Measurements from ENCODE around the gene NCAM2. TPM values are rescaled to one million over a fixed set of nuclear protein-coding genes. Genes with fewer than 3 reads are reported as not detected.

The NCAM2 gene
- total RNA-seq, 2 donors from 2014 or later, result not detected

DNA sequence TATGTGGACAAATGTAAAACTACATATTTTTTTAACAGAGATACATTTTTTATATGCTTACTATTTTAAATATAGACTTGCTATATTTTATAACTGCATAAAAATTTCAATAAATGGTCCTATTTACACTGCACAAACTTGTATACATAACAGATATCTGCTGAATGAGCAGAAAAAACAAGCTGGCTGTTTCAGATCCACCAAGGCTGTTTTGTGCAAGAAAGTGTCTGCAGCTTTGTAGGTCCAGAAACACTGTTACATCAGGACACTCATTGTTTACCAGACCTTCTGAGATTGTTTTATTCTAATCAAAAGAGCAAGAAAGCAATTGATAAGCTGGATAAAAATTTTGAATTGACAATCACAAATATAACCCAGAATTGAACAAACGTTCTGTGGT lies 99.3 kb downstream of the NCAM2 start:
- Mint-ChIP-seq H3K4me3 (no peak overlapping the region), H3K36me3 (no peaks in the 10 kb centered on the region), H3K27me3 (no peaks in the 10 kb centered on the region), H3K9me3 (peaks cover 3% of the 10 kb centered on the region), H3K4me1 (ENCODE audit: low read depth in 2 of 2) (no peaks in the 10 kb centered on the region), H3K27ac (no peak overlapping the region)
- ATAC-seq, result no peak
- no peak for DNase-seq (ENCODE audit: low spot score)

DNA sequence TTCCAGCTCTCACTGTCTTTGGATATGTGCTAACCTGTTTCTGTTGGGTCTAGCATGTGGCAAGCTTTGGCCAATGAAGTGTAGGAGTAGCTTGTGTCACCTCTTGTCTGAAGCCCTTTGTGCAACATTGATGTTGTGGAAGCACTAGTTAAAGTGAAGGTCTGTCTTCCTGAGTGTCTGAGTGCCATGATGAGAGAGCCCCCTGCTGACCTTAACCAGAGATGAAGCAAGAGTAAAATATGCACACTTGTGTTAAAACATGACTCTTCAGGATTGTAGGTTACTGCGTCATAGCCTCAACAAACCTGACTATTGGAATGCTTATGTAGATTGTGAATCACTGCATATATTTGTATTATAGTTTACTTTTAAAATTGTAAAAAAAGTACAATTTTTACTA lies 103.7 kb downstream of the NCAM2 start:
- no peak for ATAC-seq
- no peak for DNase-seq (ENCODE audit: low spot score)
- Mint-ChIP-seq H3K4me3 (no peak overlapping the region), H3K9me3 (peaks cover 3% of the 10 kb centered on the region), H3K36me3 (no peaks in the 10 kb centered on the region), H3K27ac (no peak overlapping the region), H3K4me1 (ENCODE audit: low read depth in 2 of 2) (no peaks in the 10 kb centered on the region), H3K27me3 (no peaks in the 10 kb centered on the region)

DNA sequence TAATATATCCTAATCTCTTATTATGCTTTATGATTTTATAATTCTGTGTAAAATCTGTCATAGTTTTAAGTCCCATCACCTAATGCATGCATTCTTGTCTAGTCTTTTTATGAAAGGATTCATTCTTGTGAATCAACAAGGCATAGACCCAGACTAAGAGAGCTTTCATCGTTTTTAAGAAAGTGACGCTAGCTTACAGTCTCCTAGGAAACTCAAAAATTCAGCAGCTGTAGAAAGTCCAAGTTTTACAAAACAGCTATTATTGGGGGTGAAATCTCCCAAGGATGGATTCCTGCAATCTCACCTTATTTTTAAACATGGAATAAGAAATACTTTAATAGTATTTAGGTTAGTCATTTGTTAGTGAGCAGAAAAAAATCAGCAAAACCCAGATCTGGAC lies 104.7 kb downstream of the NCAM2 start:
- Mint-ChIP-seq H3K27me3 (no peaks in the 10 kb centered on the region), H3K27ac (no peak overlapping the region), H3K4me1 (ENCODE audit: low read depth in 2 of 2) (no peaks in the 10 kb centered on the region), H3K4me3 (no peak overlapping the region), H3K36me3 (no peaks in the 10 kb centered on the region), H3K9me3 (peaks cover 3% of the 10 kb centered on the region)
- DNase-seq (ENCODE audit: low spot score) (no peak), ATAC-seq (no peak)

DNA sequence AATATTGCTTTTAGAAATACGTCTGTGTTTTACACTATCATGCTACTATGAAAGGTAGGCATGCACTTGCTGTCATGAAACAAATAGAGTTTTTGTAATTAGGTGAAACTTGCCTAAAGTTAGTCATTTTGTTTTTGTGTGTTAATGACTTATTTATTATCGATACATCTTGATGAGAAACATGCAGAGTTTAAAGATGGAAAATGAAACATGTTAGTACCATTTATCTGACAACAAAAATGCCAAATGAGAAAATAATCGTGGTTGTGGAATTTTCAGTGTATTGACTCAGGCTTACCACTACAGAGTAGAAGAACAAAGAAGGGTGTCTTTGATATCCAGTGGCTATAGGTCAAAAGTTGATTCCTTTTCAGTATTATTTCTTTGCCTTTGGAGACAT lies 105.5 kb downstream of the NCAM2 start:
- ATAC-seq (no peak), DNase-seq (ENCODE audit: low spot score) (no peak)
- Mint-ChIP-seq H3K4me3 (no peak overlapping the region), H3K27ac (no peak overlapping the region), H3K27me3 (no peaks in the 10 kb centered on the region), H3K9me3 (peaks cover 3% of the 10 kb centered on the region), H3K4me1 (ENCODE audit: low read depth in 2 of 2) (no peaks in the 10 kb centered on the region), H3K36me3 (no peaks in the 10 kb centered on the region)

DNA sequence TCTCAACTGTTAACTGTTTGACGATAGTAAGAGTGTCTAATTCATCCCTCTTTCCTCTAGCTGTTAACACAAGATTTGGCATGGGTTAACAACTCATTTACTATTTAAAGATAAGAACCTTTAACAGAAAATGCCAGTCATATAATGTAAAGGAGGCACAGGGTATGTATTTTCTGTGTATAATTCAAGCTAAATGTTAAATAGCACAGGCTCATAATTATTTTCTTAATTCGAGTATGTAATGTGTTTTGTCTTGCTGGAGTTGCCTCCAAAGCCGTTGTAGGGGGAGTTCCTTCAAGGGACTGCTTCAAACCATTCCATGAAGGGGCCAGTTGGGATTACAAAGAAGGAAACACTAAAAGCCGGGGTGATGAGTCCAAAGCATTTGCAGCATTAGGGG lies 111.5 kb downstream of the NCAM2 start:
- Mint-ChIP-seq H3K27ac (no peak overlapping the region), H3K36me3 (no peaks in the 10 kb centered on the region), H3K9me3 (peaks cover 4% of the 10 kb centered on the region), H3K4me3 (no peak overlapping the region), H3K4me1 (ENCODE audit: low read depth in 2 of 2) (no peaks in the 10 kb centered on the region), H3K27me3 (no peaks in the 10 kb centered on the region)
- ATAC-seq (no peak), DNase-seq (ENCODE audit: low spot score) (no peak)

DNA sequence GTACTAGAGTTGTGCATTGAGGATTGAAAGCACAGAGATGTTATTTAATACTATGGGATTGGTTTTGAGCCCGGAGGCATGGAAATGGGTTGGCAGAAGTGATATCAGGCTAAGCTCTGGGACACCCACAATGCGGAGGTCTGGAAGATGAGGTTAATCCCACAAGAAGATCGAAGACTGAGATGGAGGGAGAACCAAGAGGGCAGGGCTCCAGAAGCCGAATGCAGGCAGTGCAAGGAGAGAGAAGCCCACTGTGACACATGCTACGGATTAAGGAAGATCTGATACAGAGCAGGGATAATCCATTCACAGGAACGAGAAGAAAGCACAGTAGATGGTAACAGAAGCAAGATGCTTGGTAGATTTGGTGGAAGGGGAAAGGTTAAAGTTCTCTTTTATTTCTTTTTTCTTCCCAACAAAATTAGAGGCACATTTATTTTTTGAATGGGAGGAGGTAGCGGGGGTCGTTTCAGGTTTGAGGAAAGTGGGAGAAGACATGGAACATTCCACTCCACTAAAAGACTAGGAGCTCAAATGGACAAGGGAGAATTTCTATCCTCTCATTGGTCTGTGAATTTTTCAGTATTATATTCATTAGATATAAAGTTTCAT lies 113.2 kb downstream of the NCAM2 start:
- H3K4me1 Mint-ChIP-seq (ENCODE audit: low read depth in 2 of 2), result no peaks in the 10 kb centered on the region
- ATAC-seq (no peak), DNase-seq (ENCODE audit: low spot score) (no peak)
- H3K4me3 Mint-ChIP-seq, result no peak overlapping the region
- H3K27ac Mint-ChIP-seq, result no peak overlapping the region
- H3K27me3 Mint-ChIP-seq, result no peaks in the 10 kb centered on the region
- no peaks in the 10 kb centered on the region for H3K36me3 Mint-ChIP-seq
- H3K9me3 Mint-ChIP-seq, result peaks cover 9% of the 10 kb centered on the region

DNA sequence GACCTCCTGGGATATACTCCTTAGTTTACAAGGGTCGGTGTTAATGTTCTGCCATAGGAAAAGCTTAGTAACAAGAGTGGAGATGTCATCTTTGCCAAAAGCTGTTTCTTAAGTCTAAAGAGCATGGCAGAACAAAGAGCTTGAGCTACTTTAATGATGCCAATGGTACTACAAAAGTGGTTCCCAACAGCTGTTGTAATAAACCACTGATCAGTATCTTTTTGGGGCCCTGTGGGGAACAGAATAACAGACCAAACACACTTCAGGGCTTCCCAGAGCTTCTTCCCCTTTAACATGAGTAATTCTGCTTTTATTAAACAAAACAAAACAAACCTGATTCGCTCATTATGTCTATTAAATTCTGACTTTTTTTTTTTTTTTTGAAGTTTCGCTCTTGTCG lies 116.3 kb downstream of the NCAM2 start:
- no peak for ATAC-seq
- no peaks in the 10 kb centered on the region for H3K27me3 Mint-ChIP-seq
- H3K9me3 Mint-ChIP-seq, result peaks cover 13% of the 10 kb centered on the region
- no peak overlapping the region for H3K27ac Mint-ChIP-seq
- DNase-seq (ENCODE audit: low spot score), result no peak
- no peaks in the 10 kb centered on the region for H3K36me3 Mint-ChIP-seq
- H3K4me3 Mint-ChIP-seq, result no peak overlapping the region
- no peaks in the 10 kb centered on the region for H3K4me1 Mint-ChIP-seq (ENCODE audit: low read depth in 2 of 2)

DNA sequence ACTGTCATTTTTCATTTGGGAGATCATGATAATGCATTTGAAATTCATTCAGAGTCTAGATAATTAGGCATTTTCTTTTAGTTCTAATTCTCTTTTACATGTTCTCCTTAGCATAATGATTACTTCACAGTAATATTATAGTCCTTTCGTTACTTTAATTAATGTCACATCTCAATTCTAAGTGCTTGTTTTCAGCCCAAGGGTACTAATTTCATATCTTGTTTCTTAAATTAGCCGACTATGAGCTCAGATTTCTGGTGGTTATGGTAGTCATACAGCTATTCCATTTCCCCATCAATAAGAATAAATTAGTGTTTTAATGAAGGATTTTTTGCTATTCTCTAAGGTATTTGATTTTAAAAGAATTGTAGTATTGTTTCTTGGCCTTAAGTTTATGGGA lies 120.9 kb downstream of the NCAM2 start:
- no peak for DNase-seq (ENCODE audit: low spot score)
- no peak for ATAC-seq
- no peaks in the 10 kb centered on the region for H3K27me3 Mint-ChIP-seq
- peaks cover 5% of the 10 kb centered on the region for H3K36me3 Mint-ChIP-seq
- H3K9me3 Mint-ChIP-seq, result peaks cover 16% of the 10 kb centered on the region
- no peak overlapping the region for H3K4me3 Mint-ChIP-seq
- H3K4me1 Mint-ChIP-seq (ENCODE audit: low read depth in 2 of 2), result no peaks in the 10 kb centered on the region
- H3K27ac Mint-ChIP-seq, result no peak overlapping the region

DNA sequence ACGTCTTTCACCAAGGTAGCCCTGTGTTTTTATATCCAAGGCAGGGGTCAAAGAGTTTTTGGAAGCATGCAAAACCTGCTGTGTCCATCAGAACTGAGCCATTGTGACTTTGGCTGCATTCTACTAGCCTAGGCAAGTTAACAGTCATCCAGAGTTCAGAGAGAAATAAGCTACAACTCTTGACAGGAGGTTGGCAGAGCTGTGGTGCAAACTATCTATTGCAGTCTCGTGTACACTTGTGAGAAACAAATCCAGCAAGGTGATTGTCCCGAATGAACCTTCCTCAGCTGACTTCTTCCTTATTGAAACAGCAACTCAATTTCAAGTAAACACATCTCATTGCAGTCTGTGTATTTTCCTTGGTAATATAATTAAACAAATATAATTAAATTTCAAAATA lies 124.5 kb downstream of the NCAM2 start:
- H3K27me3 Mint-ChIP-seq, result no peaks in the 10 kb centered on the region
- no peaks in the 10 kb centered on the region for H3K4me1 Mint-ChIP-seq (ENCODE audit: low read depth in 2 of 2)
- H3K27ac Mint-ChIP-seq, result no peak overlapping the region
- no peak overlapping the region for H3K4me3 Mint-ChIP-seq
- no peak for ATAC-seq
- H3K36me3 Mint-ChIP-seq, result peaks cover 5% of the 10 kb centered on the region
- peaks cover 10% of the 10 kb centered on the region for H3K9me3 Mint-ChIP-seq
- no peak for DNase-seq (ENCODE audit: low spot score)

DNA sequence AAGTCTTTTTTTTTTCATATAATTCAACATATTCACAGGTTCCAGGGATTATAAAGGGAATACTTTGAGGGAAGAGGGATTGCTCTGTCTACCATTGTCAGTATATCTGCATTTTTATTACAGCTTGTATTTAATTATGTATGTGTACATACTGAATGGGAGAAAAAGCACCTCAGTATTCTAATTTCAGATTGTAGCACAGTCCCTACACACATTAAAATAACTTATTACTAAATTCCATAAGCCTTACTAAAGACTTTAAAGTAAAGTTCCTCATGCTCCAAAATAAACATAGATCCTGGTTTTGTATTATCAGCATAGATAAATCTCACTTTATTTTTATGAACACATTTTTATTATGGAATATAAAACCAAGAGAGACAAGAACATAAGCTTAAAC lies 134.2 kb downstream of the NCAM2 start:
- H3K27me3 Mint-ChIP-seq, result no peaks in the 10 kb centered on the region
- no peak overlapping the region for H3K27ac Mint-ChIP-seq
- peaks cover 16% of the 10 kb centered on the region for H3K9me3 Mint-ChIP-seq
- DNase-seq (ENCODE audit: low spot score) (no peak), ATAC-seq (no peak)
- H3K4me3 Mint-ChIP-seq, result no peak overlapping the region
- H3K36me3 Mint-ChIP-seq, result peaks cover 7% of the 10 kb centered on the region
- peaks cover 0 to 4% of the 10 kb centered on the region in 2 donors for H3K4me1 Mint-ChIP-seq (ENCODE audit: low read depth in 2 of 2)

DNA sequence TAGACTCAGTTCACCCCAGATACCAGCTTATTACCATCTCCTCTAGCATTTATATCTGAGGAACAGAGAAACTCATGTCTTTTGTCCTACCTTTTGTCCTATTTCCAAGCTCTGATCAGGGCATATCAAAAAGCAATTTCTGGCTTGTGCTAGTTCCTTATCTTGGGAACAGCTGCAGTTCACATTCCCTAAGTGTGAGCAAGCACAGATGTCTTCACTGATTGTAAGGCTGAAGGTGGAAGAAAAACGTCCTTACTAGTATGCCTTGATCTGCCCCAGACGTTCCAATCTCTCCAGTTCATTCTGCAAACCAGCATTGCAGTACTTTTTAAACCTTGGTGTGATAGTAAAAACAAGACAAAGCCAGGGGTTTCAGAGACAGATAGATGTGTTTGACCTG lies 139.8 kb downstream of the NCAM2 start:
- Mint-ChIP-seq H3K9me3 (peaks cover 14% of the 10 kb centered on the region), H3K4me1 (ENCODE audit: low read depth in 2 of 2) (no peaks in the 10 kb centered on the region), H3K36me3 (peaks cover 7% of the 10 kb centered on the region), H3K27ac (no peak overlapping the region), H3K27me3 (no peaks in the 10 kb centered on the region), H3K4me3 (no peak overlapping the region)
- DNase-seq (ENCODE audit: low spot score), result no peak
- no peak for ATAC-seq

DNA sequence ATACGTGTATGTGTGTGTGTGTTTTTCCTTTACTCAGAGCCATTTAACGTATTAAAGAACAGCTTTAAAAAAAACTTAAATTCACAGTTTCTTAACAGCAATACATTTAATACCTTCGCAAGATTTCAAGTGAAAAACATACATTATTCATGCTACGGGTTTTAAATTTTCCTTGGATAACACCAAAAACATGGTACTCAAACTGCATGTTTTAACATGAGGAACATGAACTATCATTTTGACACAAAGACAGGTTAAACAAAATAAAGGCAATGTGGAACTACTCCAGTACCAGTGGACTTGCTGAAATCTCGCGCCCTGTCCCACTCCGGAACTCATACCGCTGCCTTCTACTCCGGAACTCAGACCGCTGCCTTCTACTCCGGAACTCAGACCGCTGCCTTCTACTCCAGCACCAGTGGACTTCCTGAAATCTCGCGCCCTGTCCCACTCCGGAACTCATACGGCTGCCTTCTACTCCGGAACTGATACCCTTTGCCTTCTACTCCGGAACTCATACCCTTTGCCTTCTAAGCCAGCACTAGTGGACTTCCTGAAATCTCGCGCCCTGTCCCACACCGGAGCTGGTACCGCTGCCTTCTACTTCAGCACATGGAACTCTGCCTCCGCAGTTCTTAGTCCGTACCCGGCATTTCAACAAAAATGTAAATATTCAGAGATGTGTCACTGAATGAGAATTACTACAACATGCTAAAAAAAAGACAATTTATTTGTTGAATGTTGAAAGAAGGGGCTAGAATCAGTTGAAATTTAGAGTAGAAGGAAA lies 148.6 kb downstream of the NCAM2 start:
- no peak overlapping the region for H3K4me3 Mint-ChIP-seq
- no peak overlapping the region for H3K27ac Mint-ChIP-seq
- no peaks in the 10 kb centered on the region for H3K9me3 Mint-ChIP-seq
- no peaks in the 10 kb centered on the region for H3K36me3 Mint-ChIP-seq
- ATAC-seq (no peak), DNase-seq (ENCODE audit: low spot score) (no peak)
- H3K4me1 Mint-ChIP-seq (ENCODE audit: low read depth in 2 of 2), result no peaks in the 10 kb centered on the region
- no peaks in the 10 kb centered on the region for H3K27me3 Mint-ChIP-seq

DNA sequence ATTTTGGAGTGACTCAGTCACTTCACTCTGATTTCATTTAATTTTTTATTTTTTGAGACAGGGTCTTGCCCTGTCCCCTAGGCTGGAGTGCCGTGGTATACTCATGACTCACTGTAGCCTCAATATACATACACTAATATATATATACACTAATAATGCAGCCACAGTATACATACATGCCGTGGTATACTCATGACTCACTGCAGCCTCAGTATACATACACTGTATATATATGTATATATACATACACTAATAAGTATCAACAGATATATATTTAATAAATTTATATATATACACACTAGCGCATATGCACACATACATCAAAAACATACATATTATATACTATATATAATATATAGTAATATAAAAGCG lies 149.2 kb downstream of the NCAM2 start:
- no peak overlapping the region for H3K27ac Mint-ChIP-seq
- DNase-seq (ENCODE audit: low spot score), result no peak
- no peaks in the 10 kb centered on the region for H3K27me3 Mint-ChIP-seq
- no peak overlapping the region for H3K4me3 Mint-ChIP-seq
- no peak for ATAC-seq
- H3K4me1 Mint-ChIP-seq (ENCODE audit: low read depth in 2 of 2), result no peaks in the 10 kb centered on the region
- H3K36me3 Mint-ChIP-seq, result no peaks in the 10 kb centered on the region
- no peaks in the 10 kb centered on the region for H3K9me3 Mint-ChIP-seq

DNA sequence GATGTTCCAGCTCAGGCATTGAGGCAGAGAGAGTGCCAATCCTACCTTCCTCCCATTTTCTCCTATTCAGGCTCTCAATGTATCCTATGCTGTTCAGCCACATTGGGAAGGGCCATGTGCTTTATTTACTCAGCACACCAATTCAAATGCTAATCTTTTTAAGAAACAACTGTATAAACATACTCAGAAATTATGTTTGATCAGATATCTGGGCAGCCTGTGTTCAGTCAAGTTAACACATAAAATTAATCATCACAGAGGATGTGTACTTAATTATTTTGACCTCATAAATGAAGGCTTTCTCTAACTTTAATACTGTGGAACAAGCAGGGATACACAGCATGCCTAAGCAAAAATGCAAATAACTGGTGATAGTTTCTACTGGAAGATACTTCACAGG lies 149.8 kb downstream of the NCAM2 start:
- ATAC-seq, result no peak
- H3K36me3 Mint-ChIP-seq, result no peaks in the 10 kb centered on the region
- no peak overlapping the region for H3K27ac Mint-ChIP-seq
- H3K4me1 Mint-ChIP-seq (ENCODE audit: low read depth in 2 of 2), result no peaks in the 10 kb centered on the region
- no peaks in the 10 kb centered on the region for H3K9me3 Mint-ChIP-seq
- DNase-seq (ENCODE audit: low spot score), result no peak
- H3K4me3 Mint-ChIP-seq, result no peak overlapping the region
- peaks cover 0 to 2% of the 10 kb centered on the region in 2 donors for H3K27me3 Mint-ChIP-seq

DNA sequence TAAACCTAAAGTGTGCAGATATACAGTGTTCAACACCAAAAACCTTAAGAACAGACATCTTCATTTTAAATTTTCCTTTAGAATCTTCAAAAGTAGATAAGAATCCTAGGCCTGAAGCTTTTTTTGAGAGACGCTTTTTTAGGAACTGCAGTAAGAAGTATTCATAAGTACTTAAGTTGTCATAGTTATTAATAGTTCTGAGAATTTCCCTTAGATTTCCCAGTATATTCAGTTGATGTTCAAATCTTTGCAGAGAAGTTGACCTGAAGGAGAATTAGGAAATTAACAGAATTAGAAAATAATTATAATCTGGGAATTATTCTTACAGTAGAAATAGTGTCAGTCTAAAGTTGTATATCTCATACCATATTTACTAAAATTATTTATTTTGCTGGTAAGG lies 150.3 kb downstream of the NCAM2 start:
- no peak overlapping the region for H3K4me3 Mint-ChIP-seq
- H3K36me3 Mint-ChIP-seq, result no peaks in the 10 kb centered on the region
- no peak for DNase-seq (ENCODE audit: low spot score)
- no peaks in the 10 kb centered on the region for H3K4me1 Mint-ChIP-seq (ENCODE audit: low read depth in 2 of 2)
- H3K27me3 Mint-ChIP-seq, result peaks cover 0 to 7% of the 10 kb centered on the region in 2 donors
- ATAC-seq, result no peak
- no peak overlapping the region for H3K27ac Mint-ChIP-seq
- H3K9me3 Mint-ChIP-seq, result no peaks in the 10 kb centered on the region
